Medulla oblongata (tissue), 1 donor: ENCODE results near the gene SPTY2D1.

Experiments used
- DNase-seq: peaks from one replicate; pipeline ENCODE4 v3.0.0-alpha.2; 2015; ENCODE audit errors: extremely low spot score

SPTY2D1 gene

DNA sequence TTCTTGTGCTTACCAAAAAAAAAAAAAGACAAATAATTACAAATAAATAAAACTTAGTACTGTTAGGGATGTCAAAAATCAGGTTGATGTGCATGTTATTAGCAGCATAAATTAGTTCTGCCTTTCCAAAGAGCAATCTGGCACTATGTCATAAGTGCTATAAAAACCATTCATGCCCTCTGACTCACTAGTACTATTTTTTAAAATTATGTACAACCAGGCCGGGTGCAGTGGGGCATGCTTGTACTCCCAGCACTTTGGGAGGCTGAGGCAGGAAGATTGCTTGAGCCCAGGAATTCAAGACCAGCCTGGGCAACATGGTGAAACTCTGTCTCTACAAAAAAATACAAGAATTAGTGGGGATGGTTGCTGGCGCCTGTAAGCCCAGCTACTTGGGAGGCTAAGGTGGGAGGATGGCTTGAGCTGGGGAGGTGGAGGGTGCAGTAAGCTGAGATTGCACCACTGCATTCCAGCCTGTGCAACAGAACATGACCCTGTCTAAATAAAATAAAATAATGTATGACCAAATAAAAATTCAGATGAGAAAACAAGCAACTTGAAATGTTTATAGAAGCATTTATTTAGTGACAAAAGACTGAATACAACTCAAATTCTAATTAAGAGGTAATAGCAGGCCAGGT lies 70.9 kb downstream of the SPTY2D1 start:
- DNase-seq, result no peak
